ENCODE results near the gene SAMD3. TPM values are rescaled to one million over a fixed set of nuclear protein-coding genes. Genes with fewer than 3 reads are reported as not detected.

SAMD3 gene
- total RNA-seq, 1 experiment from 2014 or later, result 7.5 TPM

GRCh38 chr6:130127195-130127594 lies 95.6 kb downstream of the SAMD3 start:
- Histone ChIP-seq H3K4me3 (replicated peaks in 1 of 2; ENCODE audit: low read depth in 1 of 2, low read length in 2 of 2) (no peak overlapping the region), H2AFZ (ENCODE audit: low read depth, low read length, poor library complexity, severe bottlenecking) (no peak overlapping the region), H3K27ac (ENCODE audit: low read depth, low read length) (no peak overlapping the region), H3K79me2 (ENCODE audit: insufficient read depth, low read length) (no peaks in the 10 kb centered on the region), H4K20me1 (ENCODE audit: insufficient read depth) (no peaks in the 10 kb centered on the region), H3K9me3 (ENCODE audit: control insufficient read depth in 1 of 2, insufficient read depth in 1 of 2, low read depth in 1 of 2, low read length in 2 of 2) (no peaks in the 10 kb centered on the region), H3K9me2 (ENCODE audit: insufficient read depth) (no peaks in the 10 kb centered on the region), H3K27me3 (ENCODE audit: insufficient read depth, low read length) (no peaks in the 10 kb centered on the region), H3K9ac (ENCODE audit: low read length) (no peak overlapping the region), H3K4me2 (ENCODE audit: low read length) (no peak overlapping the region), H3K36me3 (ENCODE audit: control insufficient read depth in 1 of 2, insufficient read depth in 2 of 2, low read length in 2 of 2) (no peaks in the 10 kb centered on the region), H3K4me1 (ENCODE audit: control insufficient read depth in 1 of 2, insufficient read depth in 2 of 2, low read length in 2 of 2) (no peaks in the 10 kb centered on the region)
- BruUV-seq (replicated peaks), result no TSS peak
- no peak for DNase-seq (ENCODE audit: low read depth, low spot score)
- POLR2A ChIA-PET, result no interaction called here
- ATAC-seq, result no peak
- RAD21 ChIA-PET (ENCODE audit: low non-redundant PET in 1 of 2, low total read pairs in 2 of 2, uncharacterized antibody in 2 of 2, unreplicated experiment in 2 of 2), result no interaction called here
- no peak for TF ChIP-seq FOSL1 (IDR thresholded peaks at IDR 0.05; ENCODE audit: low read depth)
- intact Hi-C loops (cut with micrococcal nuclease), result no loop called here
- CTCF ChIA-PET, result no interaction called here

- Histone ChIP-seq H2AFZ (ENCODE audit: low read depth, low read length, poor library complexity, severe bottlenecking) (no peak overlapping the region), H4K20me1 (ENCODE audit: insufficient read depth) (no peaks in the 10 kb centered on the region), H3K27ac (ENCODE audit: low read depth, low read length) (no peak overlapping the region), H3K27me3 (ENCODE audit: insufficient read depth, low read length) (no peaks in the 10 kb centered on the region), H3K36me3 (ENCODE audit: control insufficient read depth in 1 of 2, insufficient read depth in 2 of 2, low read length in 2 of 2) (peaks cover 0 to 5% of the 10 kb centered on the region in 2 experiments; a peak in 1 of 4 replicates), H3K4me1 (ENCODE audit: control insufficient read depth in 1 of 2, insufficient read depth in 2 of 2, low read length in 2 of 2) (no peaks in the 10 kb centered on the region), H3K79me2 (ENCODE audit: insufficient read depth, low read length) (no peaks in the 10 kb centered on the region), H3K4me3 (replicated peaks in 1 of 2; ENCODE audit: low read depth in 1 of 2, low read length in 2 of 2) (no peak overlapping the region), H3K9me2 (ENCODE audit: insufficient read depth) (no peaks in the 10 kb centered on the region), H3K9me3 (ENCODE audit: control insufficient read depth in 1 of 2, insufficient read depth in 1 of 2, low read depth in 1 of 2, low read length in 2 of 2) (no peaks in the 10 kb centered on the region), H3K9ac (ENCODE audit: low read length) (no peak overlapping the region), H3K4me2 (ENCODE audit: low read length) (no peak overlapping the region)
- ATAC-seq (no peak), DNase-seq (ENCODE audit: low read depth, low spot score) (no peak)
- ChIA-PET RAD21 (ENCODE audit: low non-redundant PET in 1 of 2, low total read pairs in 2 of 2, uncharacterized antibody in 2 of 2, unreplicated experiment in 2 of 2) (no interaction called here), CTCF (no interaction called here), POLR2A (no interaction called here)
- intact Hi-C loops (cut with micrococcal nuclease), result no loop called here
- no TSS peak for BruUV-seq (replicated peaks)
- no peak for TF ChIP-seq FOSL1 (IDR thresholded peaks at IDR 0.05; ENCODE audit: low read depth)
- TF ChIP-seq TCF7L2 (IDR thresholded peaks at IDR 0.05; ENCODE audit: borderline replicate concordance, extremely low read depth, insufficient read depth, insufficient read length), result no peak
- no peak for TF ChIP-seq POLR2AphosphoS5 (IDR thresholded peaks at IDR 0.05; ENCODE audit: low read depth, low read length)
- no peak for TF ChIP-seq CEBPB (IDR thresholded peaks at IDR 0.05; ENCODE audit: low read depth)
- TF ChIP-seq CBX3 (IDR thresholded peaks at IDR 0.05; ENCODE audit: low read depth), result no peak
- no peak for TF ChIP-seq ZNF274 (IDR thresholded peaks at IDR 0.05; ENCODE audit: low read depth, low read length)
- no peak for TF ChIP-seq REST (IDR thresholded peaks at IDR 0.05; ENCODE audit: low read depth)
- no peak for TF ChIP-seq ZFX (IDR thresholded peaks at IDR 0.05)
- no peak for TF ChIP-seq POLR2A (IDR thresholded peaks at IDR 0.05; ENCODE audit: borderline replicate concordance, extremely low read depth, insufficient read depth, insufficient read length)
- no peak for TF ChIP-seq EZH2phosphoT487 (IDR thresholded peaks at IDR 0.05; ENCODE audit: borderline replicate concordance)
- no peak for TF ChIP-seq SRF (IDR thresholded peaks at IDR 0.05; ENCODE audit: low read depth)
- no peak for TF ChIP-seq MAX (IDR thresholded peaks at IDR 0.05)
- no peak for TF ChIP-seq ELF1 (IDR thresholded peaks at IDR 0.05; ENCODE audit: borderline replicate concordance, low read depth)
- no peak for TF ChIP-seq ZBTB33 (IDR thresholded peaks at IDR 0.05; ENCODE audit: extremely low read depth, insufficient replicate concordance, low read length)
- no peak for TF ChIP-seq JUND (IDR thresholded peaks at IDR 0.05)
These were observed 100.5 kb downstream of the SAMD3 start for GRCh38 chr6:130122243-130122642.

Data from HCT116 (cell line).